ENCODE measurements around the gene C4BPB. TPM values are rescaled to one million over a fixed set of nuclear protein-coding genes. Genes with fewer than 3 reads are reported as not detected.

The C4BPB gene
- total RNA-seq, 2 experiments from 2014 or later = 2.1 to 2.2 TPM

DNA sequence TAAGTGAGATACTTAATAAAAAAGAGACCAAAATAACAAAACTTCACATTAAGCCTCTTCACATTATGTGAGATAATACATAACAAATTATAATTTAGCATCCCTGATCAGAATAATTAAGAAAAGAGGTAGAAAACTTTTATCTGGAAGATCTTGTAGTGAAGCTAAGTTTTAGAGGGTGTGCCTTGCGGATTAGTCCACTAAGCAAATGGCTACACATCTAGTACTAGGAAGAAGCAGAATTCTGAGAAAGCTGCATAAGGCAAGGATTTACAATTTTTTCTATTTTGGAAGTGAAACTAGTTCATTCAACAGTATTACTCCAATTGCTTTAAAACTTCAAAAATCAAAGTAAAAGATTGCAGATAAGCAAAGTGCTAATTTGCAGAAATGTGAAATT, 41.2 kb upstream of the C4BPB start:
- ChIA-PET CTCF (interaction anchor here (0.9 to 4.8 kb wide), 11 partner anchors 10 to 452 kb away, joined by 3 to 25 read pairs (median 4); no protein-coding TSS in a partner anchor), POLR2A (interaction anchor here (1.5 kb wide), 1 partner anchor 36 kb away, joined by 4 read pairs; no protein-coding TSS in a partner anchor)
- Mint-ChIP-seq H3K27me3 (no peaks in the 10 kb centered on the region), H3K36me3 (ENCODE audit: low read depth) (peaks cover 35% of the 10 kb centered on the region), H3K27ac (no peak overlapping the region), H3K4me1 (ENCODE audit: low read depth) (peaks cover 61% of the 10 kb centered on the region), H3K9me3 (no peaks in the 10 kb centered on the region), H3K4me3 (no peak overlapping the region)
- intact Hi-C loops (cut with micrococcal nuclease) = no loop called here
- TF ChIP-seq, protein P1, sequence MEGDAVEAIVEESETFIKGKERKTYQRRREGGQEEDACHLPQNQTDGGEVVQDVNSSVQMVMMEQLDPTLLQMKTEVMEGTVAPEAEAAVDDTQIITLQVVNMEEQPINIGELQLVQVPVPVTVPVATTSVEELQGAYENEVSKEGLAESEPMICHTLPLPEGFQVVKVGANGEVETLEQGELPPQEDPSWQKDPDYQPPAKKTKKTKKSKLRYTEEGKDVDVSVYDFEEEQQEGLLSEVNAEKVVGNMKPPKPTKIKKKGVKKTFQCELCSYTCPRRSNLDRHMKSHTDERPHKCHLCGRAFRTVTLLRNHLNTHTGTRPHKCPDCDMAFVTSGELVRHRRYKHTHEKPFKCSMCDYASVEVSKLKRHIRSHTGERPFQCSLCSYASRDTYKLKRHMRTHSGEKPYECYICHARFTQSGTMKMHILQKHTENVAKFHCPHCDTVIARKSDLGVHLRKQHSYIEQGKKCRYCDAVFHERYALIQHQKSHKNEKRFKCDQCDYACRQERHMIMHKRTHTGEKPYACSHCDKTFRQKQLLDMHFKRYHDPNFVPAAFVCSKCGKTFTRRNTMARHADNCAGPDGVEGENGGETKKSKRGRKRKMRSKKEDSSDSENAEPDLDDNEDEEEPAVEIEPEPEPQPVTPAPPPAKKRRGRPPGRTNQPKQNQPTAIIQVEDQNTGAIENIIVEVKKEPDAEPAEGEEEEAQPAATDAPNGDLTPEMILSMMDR (IDR thresholded peaks at IDR 0.05) = no peak
- DNase-seq (no peak), ATAC-seq (no peak)

GRCh38 chr1:207048041-207048440, 40.6 kb upstream of the C4BPB start:
- H3K27me3 Mint-ChIP-seq = no peaks in the 10 kb centered on the region
- intact Hi-C loops (cut with micrococcal nuclease) = no loop called here
- no peaks in the 10 kb centered on the region for H3K9me3 Mint-ChIP-seq
- no peak overlapping the region for H3K27ac Mint-ChIP-seq
- DNase-seq (no peak), ATAC-seq (no peak)
- H3K36me3 Mint-ChIP-seq (ENCODE audit: low read depth) = peaks cover 33% of the 10 kb centered on the region
- ChIA-PET POLR2A (interaction anchor here (1.5 kb wide), 1 partner anchor 36 kb away, joined by 4 read pairs; no protein-coding TSS in a partner anchor), CTCF (interaction anchor here (0.9 to 4.8 kb wide), 10 partner anchors 11 to 451 kb away, joined by 3 to 25 read pairs (median 9); no protein-coding TSS in a partner anchor)
- no peak overlapping the region for H3K4me3 Mint-ChIP-seq
- peaks cover 56% of the 10 kb centered on the region for H3K4me1 Mint-ChIP-seq (ENCODE audit: low read depth)
- TF ChIP-seq, protein P1 (IDR thresholded peaks at IDR 0.05) = no peak

DNA sequence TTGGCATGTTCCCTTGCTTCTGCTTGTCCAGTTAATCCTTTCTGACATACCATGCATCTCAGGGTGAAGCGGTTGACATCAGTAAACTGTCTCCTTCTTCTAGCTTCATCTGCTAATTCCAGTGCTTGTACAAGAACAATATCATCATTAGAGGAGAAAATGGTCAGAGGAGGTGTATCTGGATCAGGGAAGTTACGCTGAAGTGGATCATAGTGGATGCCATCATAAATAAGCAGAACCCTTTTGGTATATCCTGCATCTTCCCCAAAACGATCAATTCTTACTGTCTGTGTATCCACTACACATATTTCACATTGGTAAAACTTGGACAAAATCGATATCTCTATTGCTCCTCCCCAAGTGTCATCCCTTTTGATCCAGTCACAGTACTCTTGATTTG, 39.6 kb upstream of the C4BPB start:
- TF ChIP-seq, protein P1 (IDR thresholded peaks at IDR 0.05) = no peak
- Mint-ChIP-seq H3K27me3 (no peaks in the 10 kb centered on the region), H3K36me3 (ENCODE audit: low read depth) (peaks cover 30% of the 10 kb centered on the region), H3K27ac (no peak overlapping the region), H3K4me1 (ENCODE audit: low read depth) (peaks cover 57% of the 10 kb centered on the region), H3K4me3 (peak overlapping the region; percentile 99), H3K9me3 (no peaks in the 10 kb centered on the region)
- ChIA-PET CTCF (interaction anchor here (0.6 to 4.8 kb wide), 13 partner anchors 9 to 450 kb away, joined by 3 to 49 read pairs (median 10); no protein-coding TSS in a partner anchor), POLR2A (interaction anchor here (0.6 to 1.3 kb wide), 2 partner anchors 11 to 13 kb away, joined by 3 to 5 read pairs; no protein-coding TSS in a partner anchor)
- intact Hi-C loops (cut with micrococcal nuclease) = no loop called here
- ATAC-seq (no peak), DNase-seq (no peak)

GRCh38 chr1:207049514-207049913, 39.1 kb upstream of the C4BPB start:
- H3K4me3 Mint-ChIP-seq = peak overlapping the region; percentile 99
- peak overlapping the region; percentile 94 for H3K27ac Mint-ChIP-seq
- no peak for ATAC-seq
- ChIA-PET POLR2A (interaction anchor here (0.6 to 1.3 kb wide), 3 partner anchors 11 to 450 kb away, joined by 3 to 5 read pairs (median 4); no protein-coding TSS in a partner anchor), CTCF (interaction anchor here (0.6 to 4.8 kb wide), 24 partner anchors 9 to 470 kb away, joined by 3 to 49 read pairs (median 5); partner anchors contain the start of genes C1orf116 and CD55)
- intact Hi-C loops (cut with micrococcal nuclease) = no loop called here
- H3K36me3 Mint-ChIP-seq (ENCODE audit: low read depth) = peaks cover 30% of the 10 kb centered on the region
- H3K27me3 Mint-ChIP-seq = no peaks in the 10 kb centered on the region
- TF ChIP-seq, protein P1 (IDR thresholded peaks at IDR 0.05) = no peak
- no peaks in the 10 kb centered on the region for H3K9me3 Mint-ChIP-seq
- no peak for DNase-seq
- H3K4me1 Mint-ChIP-seq (ENCODE audit: low read depth) = peaks cover 56% of the 10 kb centered on the region

DNA sequence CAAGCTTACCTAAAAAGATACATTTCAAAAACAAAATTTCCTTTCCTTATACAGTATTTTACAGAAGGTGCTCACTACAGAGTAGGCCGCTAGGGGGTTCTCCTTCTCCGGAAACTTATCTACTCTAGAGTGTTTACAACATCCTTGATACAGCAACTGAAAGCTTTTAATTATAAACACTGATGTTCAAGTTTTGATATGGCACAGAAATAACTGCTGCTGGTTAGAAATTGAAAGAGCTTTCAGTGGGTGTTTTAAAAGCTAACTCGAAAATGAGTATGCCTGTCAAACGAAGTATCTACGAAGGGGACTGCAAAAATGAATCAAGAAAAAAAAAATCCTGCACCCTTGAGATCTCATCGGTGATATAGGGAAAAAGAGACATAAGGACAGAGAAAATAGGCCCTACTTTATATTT, 38.7 kb upstream of the C4BPB start:
- ChIA-PET CTCF (interaction anchor here (0.6 to 4.8 kb wide), 25 partner anchors 10 to 469 kb away, joined by 3 to 49 read pairs (median 5); partner anchors contain the start of genes C1orf116 and CD55), POLR2A (interaction anchor here (0.7 to 1.3 kb wide), 3 partner anchors 10 to 450 kb away, joined by 3 to 5 read pairs (median 4); no protein-coding TSS in a partner anchor)
- intact Hi-C loops (cut with micrococcal nuclease) = loop anchor here (2.0 kb wide), 1 partner anchor 27 kb away; no protein-coding TSS in a partner anchor
- Mint-ChIP-seq H3K36me3 (ENCODE audit: low read depth) (peaks cover 26% of the 10 kb centered on the region), H3K27ac (peak overlapping the region; percentile 94), H3K27me3 (no peaks in the 10 kb centered on the region), H3K9me3 (no peaks in the 10 kb centered on the region), H3K4me3 (peak overlapping the region; percentile 99), H3K4me1 (ENCODE audit: low read depth) (peaks cover 53% of the 10 kb centered on the region)
- TF ChIP-seq, protein P1 (IDR thresholded peaks at IDR 0.05) = peak; percentile 92
- ATAC-seq (peak; percentile 37), DNase-seq (peak; percentile 81)

All from activated CD8-positive, alpha-beta T cell treated with anti-CD3 and anti-CD28 coated beads for 36 hours (primary cell).